ENCODE measurements around the gene MYO7B. TPM values are rescaled to one million over a fixed set of nuclear protein-coding genes. Genes with fewer than 3 reads are reported as not detected.

Gene MYO7B
- total RNA-seq, 6 donors from 2014 or later: 1.2 to 6.1 (median 3.1) TPM

DNA sequence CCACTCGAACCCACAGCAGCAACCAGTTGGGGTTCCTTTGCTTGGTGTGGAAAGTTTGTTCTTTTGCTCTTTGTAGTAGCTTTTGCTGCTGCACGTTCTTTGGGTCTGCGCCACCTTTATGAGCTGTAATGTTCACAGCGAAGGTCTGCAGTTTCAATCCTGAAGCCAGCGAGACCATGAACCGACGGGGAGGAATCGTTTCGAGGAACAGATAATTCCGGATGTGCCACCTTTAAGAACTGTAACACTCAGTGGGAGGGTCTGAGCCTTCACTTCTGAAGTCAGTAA lies 124.8 kb downstream of the MYO7B start:
- H3K27me3 ChIP-seq: peaks cover 0 to 6% (median under 1%) of the 10 kb centered on the region in 4 donors
- no peak for DNase-seq
- H3K36me3 ChIP-seq: peaks cover 0 to 38% (median 4%) of the 10 kb centered on the region in 4 donors
- H3K4me1 ChIP-seq: peaks cover 62 to 85% (median 74%) of the 10 kb centered on the region in 4 donors
- WGBS, 2 donors: 85 to 94% methylated on average over 10 of the region's 10 CpGs
- no peak for TF ChIP-seq POLR2AphosphoS5 (IDR thresholded peaks at IDR 0.05)
- no peak for TF ChIP-seq POLR2A (IDR thresholded peaks at IDR 0.05)
- TF ChIP-seq, protein P1, sequence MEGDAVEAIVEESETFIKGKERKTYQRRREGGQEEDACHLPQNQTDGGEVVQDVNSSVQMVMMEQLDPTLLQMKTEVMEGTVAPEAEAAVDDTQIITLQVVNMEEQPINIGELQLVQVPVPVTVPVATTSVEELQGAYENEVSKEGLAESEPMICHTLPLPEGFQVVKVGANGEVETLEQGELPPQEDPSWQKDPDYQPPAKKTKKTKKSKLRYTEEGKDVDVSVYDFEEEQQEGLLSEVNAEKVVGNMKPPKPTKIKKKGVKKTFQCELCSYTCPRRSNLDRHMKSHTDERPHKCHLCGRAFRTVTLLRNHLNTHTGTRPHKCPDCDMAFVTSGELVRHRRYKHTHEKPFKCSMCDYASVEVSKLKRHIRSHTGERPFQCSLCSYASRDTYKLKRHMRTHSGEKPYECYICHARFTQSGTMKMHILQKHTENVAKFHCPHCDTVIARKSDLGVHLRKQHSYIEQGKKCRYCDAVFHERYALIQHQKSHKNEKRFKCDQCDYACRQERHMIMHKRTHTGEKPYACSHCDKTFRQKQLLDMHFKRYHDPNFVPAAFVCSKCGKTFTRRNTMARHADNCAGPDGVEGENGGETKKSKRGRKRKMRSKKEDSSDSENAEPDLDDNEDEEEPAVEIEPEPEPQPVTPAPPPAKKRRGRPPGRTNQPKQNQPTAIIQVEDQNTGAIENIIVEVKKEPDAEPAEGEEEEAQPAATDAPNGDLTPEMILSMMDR (IDR thresholded peaks at IDR 0.05): no peak
- TF ChIP-seq EP300 (IDR thresholded peaks at IDR 0.05): no peak
- no peak for ATAC-seq (ENCODE audit: low FRiP score in 2 of 2)
- no peak overlapping the region for H3K4me3 ChIP-seq
- H3K9me3 ChIP-seq: no peaks in the 10 kb centered on the region
- H3K27ac ChIP-seq: peak overlapping the region; percentile 84 to 96 (median 86)

DNA sequence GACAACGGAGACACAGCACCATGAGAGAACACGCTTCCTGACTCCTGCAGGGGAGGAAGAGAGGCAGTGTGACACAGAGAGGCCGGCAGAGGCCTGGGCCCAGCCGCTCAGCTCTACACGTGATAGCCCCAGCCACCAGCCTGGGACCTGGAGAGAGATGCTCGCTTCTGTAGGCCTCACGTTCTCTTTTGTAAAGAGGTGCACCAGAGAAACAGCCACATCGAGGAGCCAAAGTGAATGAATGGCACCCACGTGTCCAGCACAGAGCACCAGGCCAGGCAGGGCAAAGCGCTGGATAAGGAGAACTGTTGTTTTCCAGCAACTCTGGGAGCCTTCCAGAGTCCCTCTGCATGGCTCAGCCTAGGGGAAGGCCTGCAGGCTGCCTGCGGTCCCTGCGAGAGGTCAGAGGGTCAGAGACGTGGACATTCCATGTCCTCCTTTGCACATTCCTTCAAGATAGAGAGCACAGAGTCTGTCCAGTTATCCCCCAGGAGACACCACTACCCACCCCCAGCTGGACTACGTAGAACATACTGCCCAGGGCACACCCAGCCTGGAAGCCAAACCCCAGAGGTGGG lies 125.7 kb downstream of the MYO7B start:
- ATAC-seq (ENCODE audit: low FRiP score in 2 of 2) (peak in 1 of 2 donors; percentile 66), DNase-seq (peak; percentile 17 to 50)
- H3K9me3 ChIP-seq: no peaks in the 10 kb centered on the region
- peak overlapping the region in 1 of 4 donors; percentile 0 for H3K4me3 ChIP-seq
- peaks cover 0 to 6% (median under 1%) of the 10 kb centered on the region in 4 donors for H3K27me3 ChIP-seq
- peaks cover 0 to 31% (median 4%) of the 10 kb centered on the region in 4 donors for H3K36me3 ChIP-seq
- 71 to 84% methylated on average over 9 to 14 of the region's 14 CpGs for WGBS, 2 donors
- H3K27ac ChIP-seq: peak overlapping the region; percentile 84 to 96 (median 86)
- peaks cover 54 to 87% (median 69%) of the 10 kb centered on the region in 4 donors for H3K4me1 ChIP-seq
- TF ChIP-seq, protein P1 (IDR thresholded peaks at IDR 0.05): no peak
- no peak for TF ChIP-seq EP300 (IDR thresholded peaks at IDR 0.05)
- TF ChIP-seq POLR2A (IDR thresholded peaks at IDR 0.05): no peak
- TF ChIP-seq POLR2AphosphoS5 (IDR thresholded peaks at IDR 0.05): no peak

DNA sequence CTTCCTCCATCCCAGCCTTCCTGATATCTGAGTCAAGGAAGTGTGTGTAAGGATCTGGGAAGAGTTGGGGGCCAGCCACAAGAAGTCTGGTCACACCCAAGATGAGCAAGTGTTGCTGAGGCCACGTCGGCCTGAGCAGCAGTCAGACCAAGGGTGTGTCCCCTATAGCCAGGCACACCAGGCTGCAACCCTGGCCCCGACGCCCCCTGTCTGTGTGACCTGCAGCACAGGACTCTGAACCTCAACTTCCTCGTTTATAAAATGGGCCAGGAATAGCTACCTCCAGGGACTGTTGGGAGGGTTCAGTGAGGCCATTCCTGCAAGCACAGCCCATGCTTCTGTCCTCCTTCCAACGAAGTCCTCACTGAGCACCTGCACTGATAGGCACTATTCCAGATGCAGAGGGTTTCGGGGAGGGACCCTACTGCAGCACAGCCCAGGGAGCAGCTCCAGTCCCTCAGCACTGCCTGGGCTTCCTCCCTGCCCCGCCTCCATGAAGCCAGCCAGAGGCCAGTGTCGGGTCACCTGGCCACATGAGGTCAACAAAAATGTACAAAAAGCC lies 126.5 kb downstream of the MYO7B start:
- Histone ChIP-seq H3K4me3 (no peak overlapping the region), H3K9me3 (no peaks in the 10 kb centered on the region), H3K4me1 (peaks cover 49 to 83% (median 65%) of the 10 kb centered on the region in 4 donors), H3K27me3 (peaks cover 0 to 6% (median under 1%) of the 10 kb centered on the region in 4 donors), H3K36me3 (peaks cover 0 to 25% (median 2%) of the 10 kb centered on the region in 4 donors), H3K27ac (peak overlapping the region; percentile 84 to 96 (median 86))
- no peak for TF ChIP-seq POLR2A (IDR thresholded peaks at IDR 0.05)
- TF ChIP-seq, protein P1 (IDR thresholded peaks at IDR 0.05): peak in 2 of 6 experiments; percentile 35 to 38
- peak; percentile 60 to 61 for TF ChIP-seq POLR2AphosphoS5 (IDR thresholded peaks at IDR 0.05)
- TF ChIP-seq EP300 (IDR thresholded peaks at IDR 0.05): peak in 2 of 4 donors; percentile 64 to 65
- WGBS, 2 donors: 0 to 71% methylated on average over 1 to 9 of the region's 9 CpGs
- DNase-seq (peak; percentile 45 to 61), ATAC-seq (ENCODE audit: low FRiP score in 2 of 2) (peak in 1 of 2 donors; percentile 88)

DNA sequence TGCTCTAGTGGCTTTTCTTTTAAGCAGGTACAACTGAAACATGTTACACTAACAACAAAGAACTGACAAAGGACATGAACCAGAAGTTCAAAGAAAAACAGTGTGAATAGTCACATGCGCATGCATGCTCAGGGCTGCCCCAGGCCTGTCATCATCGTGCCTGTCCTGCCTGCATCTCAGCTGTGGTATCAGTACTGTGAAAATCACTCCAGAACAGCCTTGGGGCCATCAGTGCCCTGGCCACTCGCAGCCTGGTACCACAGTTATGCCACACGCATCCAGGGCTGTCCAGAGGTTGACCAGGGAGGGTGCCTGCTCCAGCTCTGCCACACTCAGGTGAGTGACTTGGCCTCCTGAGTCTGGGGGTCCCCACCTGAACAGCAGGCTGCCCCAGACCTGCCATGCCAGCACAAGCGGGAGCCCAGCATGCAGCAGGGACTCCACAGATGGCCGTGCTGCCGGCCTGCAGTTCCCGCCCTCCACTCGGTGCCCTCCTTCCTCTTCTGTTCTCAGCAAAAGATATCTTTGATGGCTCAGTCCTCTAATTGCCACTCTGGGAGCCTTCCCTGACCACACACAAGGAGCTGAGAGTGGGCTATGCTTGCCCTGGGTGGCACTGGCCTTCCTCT lies 127.6 kb downstream of the MYO7B start:
- DNase-seq: peak; percentile 17 to 60

More for the DNA sequence above, 127.6 kb downstream of the MYO7B start:
- Histone ChIP-seq H3K4me3 (peak overlapping the region in 3 of 4 donors; percentile 33 to 47 (median 45)), H3K27me3 (peaks cover 0 to 6% (median under 1%) of the 10 kb centered on the region in 4 donors), H3K4me1 (peaks cover 40 to 73% (median 54%) of the 10 kb centered on the region in 4 donors), H3K36me3 (peaks cover 0 to 15% (median 0%) of the 10 kb centered on the region in 4 donors), H3K9me3 (no peaks in the 10 kb centered on the region), H3K27ac (peak overlapping the region; percentile 81 to 89 (median 86))
- no peak for ATAC-seq (ENCODE audit: low FRiP score in 2 of 2)
- TF ChIP-seq, protein P1 (IDR thresholded peaks at IDR 0.05): no peak
- TF ChIP-seq POLR2A (IDR thresholded peaks at IDR 0.05) (no peak), POLR2AphosphoS5 (IDR thresholded peaks at IDR 0.05) (no peak), EP300 (IDR thresholded peaks at IDR 0.05) (no peak)
- 61 to 83% methylated on average over 8 to 9 of the region's 9 CpGs for WGBS, 2 donors

All from upper lobe of left lung (tissue), 6 donors.